Mesenteric fat pad (tissue), 1 donor: ENCODE data around the gene EXO5. TPM values are rescaled to one million over a fixed set of nuclear protein-coding genes. Genes with fewer than 3 reads are reported as not detected.
A peak's percentile ranks its signal among the peaks of the same experiment; 100 is the strongest.
"Not testable (repeated sequence)": the region's sequence is repeated elsewhere in the genome, so short reads cannot be mapped to it uniquely, and the experiment has no call there.

ENCODE experiments used
- DNase-seq: peaks from one replicate; pipeline ENCODE4 v3.0.0-alpha.2; 2020; ENCODE audit warnings: low spot score
- long read RNA-seq: library from polyadenylated mRNA; unstranded; transcript quantifications from one replicate; pipeline ENCODE4 v2.0.0, GENCODE V29; 2020
- total RNA-seq: library from RNA; stranded (reverse); fragmentation: NEBNext Ultra II Directional; extraction: Animal tissue kit (Norgen Biotek cat#: 25700); gene quantifications from one replicate; pipeline ENCODE4 v1.2.1, GENCODE V29; 2021
- donor health status: DM: yes; HTN: yes; CAD: no.

Gene EXO5, protein sequence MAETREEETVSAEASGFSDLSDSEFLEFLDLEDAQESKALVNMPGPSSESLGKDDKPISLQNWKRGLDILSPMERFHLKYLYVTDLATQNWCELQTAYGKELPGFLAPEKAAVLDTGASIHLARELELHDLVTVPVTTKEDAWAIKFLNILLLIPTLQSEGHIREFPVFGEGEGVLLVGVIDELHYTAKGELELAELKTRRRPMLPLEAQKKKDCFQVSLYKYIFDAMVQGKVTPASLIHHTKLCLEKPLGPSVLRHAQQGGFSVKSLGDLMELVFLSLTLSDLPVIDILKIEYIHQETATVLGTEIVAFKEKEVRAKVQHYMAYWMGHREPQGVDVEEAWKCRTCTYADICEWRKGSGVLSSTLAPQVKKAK
- total RNA-seq, result 6.3 TPM
- long read RNA-seq, transcript EXO5-203 (2 exons, 2,567 nt), result minor isoform, 5 of 44 reads
- long read RNA-seq, transcript EXO5-207 (2 exons, 863 nt), result major isoform, 9 of 44 reads
- long read RNA-seq, transcript EXO5-205 (2 exons, 805 nt), result minor isoform, 7 of 44 reads
- long read RNA-seq, transcript EXO5-209 (3 exons, 941 nt), result minor isoform, 8 of 44 reads
- long read RNA-seq, partial matches to known transcripts, result 1 of 44 reads
- long read RNA-seq, other reads (novel, unspliced or antisense), result 6 of 44 reads

DNA sequence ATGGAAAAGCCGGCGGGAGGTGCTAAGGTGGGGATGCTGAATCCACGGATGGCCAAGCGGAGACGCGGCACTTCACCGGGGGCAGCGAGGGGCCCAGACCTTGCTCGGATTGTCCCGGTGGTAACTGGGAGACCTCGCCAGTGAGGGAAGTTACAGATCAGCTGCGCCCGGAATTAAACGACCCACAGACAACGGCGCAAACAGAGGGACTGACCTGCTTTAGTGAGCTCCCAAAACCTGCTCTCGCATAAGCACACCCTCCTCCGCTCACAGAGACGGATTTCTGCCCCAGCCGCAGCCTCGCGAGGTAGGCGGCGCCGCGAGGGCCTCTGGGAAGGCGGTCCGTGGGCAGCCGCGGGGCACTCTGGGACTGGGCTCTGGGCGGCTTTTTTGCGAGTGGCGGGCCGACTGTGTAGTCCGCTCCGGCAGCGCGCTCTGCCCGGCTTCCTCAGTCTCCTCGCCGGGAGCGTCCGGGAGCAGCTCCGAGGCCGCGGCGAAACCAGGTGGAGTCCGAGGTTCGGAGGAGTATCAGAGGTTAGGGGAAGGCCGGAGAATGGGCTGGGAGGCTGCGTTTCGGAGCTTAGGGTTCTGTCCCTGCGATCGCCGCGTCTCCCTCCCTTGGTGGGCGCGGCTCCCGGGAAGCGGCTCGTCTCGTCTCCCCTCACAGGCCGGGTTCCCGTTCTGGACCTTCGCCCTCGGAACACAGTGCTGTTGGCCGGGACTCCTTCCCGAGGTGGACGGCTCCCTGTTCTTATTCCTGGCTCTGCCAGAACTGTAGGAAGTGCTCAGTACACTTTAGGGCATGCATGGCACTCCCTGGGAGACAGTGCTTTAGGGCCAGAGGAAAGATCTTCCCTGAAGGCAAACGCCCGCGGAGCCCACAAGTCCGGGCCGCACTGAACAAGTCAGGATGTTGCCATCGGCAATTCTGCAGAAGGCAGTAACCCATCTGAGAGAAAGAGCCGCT lies at the start of gene EXO5:
TSS of gene EXO5 (plus strand) at position 393 of the 967 bp plus-strand sequence. CDS start 5,778 bp downstream, outside the sequence.
- DNase-seq, result peak; percentile 95

DNA sequence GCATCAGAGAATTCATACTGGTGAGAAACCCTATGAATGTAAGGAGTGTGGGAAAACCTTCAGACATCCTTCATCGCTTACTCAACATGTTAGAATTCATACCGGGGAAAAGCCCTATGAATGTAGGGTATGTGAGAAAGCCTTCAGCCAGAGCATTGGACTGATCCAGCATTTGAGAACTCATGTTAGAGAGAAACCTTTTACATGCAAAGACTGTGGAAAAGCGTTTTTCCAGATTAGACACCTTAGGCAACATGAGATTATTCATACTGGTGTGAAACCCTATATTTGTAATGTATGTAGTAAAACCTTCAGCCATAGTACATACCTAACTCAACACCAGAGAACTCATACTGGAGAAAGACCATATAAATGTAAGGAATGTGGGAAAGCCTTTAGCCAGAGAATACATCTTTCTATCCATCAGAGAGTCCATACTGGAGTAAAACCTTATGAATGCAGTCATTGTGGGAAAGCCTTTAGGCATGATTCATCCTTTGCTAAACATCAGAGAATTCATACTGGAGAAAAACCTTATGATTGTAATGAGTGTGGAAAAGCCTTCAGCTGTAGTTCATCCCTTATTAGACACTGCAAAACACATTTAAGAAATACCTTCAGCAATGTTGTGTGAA lies 45.5 kb upstream of the EXO5 start:
- DNase-seq, result no peak

DNA sequence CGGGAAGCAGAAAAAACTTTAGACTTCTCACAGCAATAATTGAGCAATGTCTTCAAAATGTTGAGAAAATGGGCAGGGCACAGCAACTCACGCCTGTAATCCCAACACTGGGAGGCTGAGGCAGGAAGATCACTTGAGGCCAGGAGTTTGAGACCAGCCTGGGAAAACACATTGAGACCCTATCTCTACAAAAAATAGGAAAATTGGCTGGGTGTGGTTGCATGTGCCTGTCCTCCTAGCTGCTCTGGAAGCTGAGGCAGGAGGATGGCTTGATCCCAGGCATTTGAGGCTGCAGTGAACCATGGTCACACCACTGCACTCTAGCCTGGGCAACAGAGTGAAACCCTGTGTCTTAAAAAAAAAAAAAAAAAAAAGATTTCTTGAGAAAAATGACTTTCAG lies 39.2 kb upstream of the EXO5 start:
- no peak for DNase-seq

DNA sequence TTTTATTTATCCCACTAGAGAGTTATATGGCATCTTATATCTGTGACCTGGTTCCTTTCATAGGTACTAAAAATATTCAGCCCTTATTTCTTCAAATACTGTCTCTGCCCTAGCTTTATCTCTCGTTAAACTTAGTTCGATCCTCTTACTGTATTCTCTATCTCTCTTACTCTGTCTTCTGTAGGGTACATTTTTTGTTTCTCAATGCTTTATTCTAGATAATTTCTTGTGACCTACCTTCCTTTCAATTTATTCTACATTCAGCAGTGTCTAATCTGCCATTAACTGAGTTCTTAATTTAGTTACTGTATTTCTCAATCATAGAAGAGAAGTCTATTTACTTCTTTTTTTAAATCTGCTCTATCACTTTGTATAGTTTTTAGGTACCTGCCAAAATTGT lies 33.3 kb upstream of the EXO5 start:
- no peak for DNase-seq

DNA sequence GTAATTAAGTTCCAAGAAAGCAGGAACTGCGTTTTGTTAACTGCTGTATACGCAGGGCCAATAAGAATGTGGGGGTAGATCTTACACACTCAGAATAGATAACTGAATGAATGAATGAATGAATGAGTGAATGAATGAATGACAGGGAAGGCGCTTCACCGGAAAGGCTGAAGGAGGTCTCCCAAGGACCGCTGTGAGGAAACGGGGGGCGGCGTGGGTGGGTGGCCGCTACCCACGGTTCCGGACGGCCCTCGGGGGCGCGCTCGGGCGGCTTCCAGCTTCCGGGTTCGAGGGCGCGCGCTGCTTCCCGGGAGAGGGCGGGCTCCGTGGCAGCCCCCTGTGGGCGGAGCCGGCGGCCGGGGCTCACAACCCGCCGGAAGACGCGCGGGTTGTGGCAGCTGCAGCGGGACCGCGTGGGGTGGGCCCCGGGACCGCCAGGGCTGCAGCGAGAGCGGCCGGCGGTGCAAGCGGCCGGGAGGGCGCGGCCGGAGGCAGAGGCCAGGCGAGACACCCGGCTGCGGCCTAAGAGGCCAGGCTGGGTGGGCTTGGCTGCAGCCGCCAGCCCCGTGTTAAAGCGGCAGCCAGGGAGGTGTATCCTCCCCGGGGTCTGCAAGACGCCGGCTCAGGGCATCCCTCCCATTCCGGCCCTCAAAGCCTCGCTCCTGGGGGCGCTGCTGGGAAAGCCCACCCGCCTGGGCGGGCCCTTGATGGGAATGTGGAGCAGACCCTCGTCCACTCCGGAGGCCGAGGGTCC lies 31.5 kb upstream of the EXO5 start, which contains the start of gene ZFP69:
TSS of gene ZFP69 (plus strand) at position 367 of the 754 bp plus-strand sequence. CDS start 2,072 bp downstream, outside the sequence.
- peak; percentile 90 for DNase-seq

DNA sequence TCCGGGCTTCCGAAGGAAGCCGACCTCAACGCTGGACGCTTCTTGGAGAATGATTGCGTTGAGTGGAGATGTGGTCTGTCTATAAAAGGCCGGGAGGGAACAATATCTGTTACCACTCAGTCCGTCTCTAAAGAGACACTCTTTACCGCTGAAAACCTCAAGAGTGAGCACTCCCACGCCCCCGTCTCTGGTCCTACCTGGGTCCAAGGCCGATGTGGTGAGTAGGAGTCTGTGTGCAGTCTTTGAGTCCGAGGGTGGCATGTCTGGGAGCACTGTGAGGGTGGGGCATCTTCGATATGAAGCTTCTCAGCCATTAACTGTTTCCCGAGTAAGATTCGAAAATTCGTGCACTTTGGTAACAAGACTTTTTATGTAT lies 30.9 kb upstream of the EXO5 start:
- DNase-seq, result no peak

DNA sequence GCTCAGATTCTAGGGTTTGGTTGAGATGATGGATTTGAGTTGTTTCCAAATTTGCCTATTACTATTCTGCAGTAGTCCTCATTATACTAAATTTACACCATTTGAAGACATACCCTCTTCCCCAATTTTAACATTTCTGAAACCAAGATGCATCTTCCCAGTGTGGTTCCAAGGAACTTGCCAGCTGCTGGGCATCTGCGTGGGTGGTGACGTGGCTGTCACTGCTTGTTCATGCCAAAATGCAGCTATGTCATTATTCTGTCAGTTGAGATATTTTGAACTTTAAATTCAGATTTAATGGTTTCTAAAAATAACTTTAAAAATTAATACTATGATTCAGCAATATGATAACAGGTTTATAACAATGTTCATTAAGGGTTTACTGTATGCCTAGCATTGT lies 30.3 kb upstream of the EXO5 start:
- DNase-seq, result no peak

DNA sequence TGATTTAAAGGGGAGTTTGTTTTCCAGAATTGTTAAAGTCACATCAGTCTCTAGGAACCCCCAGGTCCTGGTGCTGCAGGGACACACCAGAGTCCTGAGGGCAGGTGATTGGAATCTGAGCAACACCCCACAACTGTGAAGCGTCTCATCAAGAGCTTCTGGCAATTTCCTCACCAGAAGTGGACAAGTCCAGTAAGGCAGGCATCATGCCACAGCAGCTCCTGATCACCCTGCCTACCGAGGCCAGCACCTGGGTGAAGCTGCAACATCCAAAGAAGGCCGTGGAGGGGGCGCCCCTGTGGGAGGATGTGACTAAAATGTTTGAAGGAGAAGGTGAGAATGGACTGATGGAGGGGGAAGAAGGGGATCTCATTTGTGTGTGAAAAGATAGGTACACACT lies 29.4 kb upstream of the EXO5 start:
- DNase-seq, result no peak

DNA sequence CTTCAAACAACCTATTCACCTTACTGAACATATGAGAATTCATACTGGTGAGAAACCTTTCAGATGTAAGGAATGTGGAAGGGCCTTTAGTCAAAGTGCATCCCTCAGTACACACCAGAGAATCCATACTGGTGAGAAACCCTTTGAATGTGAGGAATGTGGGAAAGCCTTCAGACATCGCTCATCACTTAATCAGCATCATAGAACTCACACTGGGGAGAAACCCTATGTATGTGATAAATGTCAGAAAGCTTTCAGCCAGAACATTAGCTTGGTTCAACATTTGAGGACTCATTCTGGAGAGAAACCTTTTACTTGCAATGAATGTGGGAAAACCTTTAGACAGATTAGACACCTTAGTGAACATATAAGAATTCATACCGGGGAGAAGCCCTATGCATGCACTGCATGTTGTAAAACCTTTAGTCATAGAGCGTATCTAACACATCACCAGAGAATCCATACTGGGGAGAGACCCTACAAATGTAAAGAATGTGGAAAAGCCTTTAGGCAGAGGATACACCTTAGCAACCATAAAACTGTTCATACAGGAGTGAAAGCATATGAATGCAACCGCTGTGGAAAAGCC lies 13.2 kb upstream of the EXO5 start:
- DNase-seq, result no peak

DNA sequence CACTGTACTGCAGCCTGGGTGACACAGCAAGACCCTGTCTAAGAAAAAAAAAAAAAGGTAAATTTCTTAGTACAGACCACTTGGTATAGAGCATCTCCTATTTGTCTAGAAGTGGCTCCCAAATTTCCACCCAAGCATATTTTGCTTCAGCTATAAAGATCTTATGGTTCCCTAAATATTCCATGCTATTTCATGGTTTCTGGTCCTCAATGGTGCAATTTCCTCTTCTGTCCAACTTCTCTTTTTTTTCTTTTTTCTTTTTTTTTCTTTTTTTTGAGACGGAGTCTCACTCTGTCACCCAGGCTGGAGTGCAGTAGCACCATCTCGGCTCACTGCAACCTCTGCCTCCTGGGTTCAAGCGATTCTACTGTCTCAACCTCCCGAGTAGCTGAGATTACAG lies 5.9 kb upstream of the EXO5 start:
- DNase-seq, result not testable (repeated sequence)

DNA sequence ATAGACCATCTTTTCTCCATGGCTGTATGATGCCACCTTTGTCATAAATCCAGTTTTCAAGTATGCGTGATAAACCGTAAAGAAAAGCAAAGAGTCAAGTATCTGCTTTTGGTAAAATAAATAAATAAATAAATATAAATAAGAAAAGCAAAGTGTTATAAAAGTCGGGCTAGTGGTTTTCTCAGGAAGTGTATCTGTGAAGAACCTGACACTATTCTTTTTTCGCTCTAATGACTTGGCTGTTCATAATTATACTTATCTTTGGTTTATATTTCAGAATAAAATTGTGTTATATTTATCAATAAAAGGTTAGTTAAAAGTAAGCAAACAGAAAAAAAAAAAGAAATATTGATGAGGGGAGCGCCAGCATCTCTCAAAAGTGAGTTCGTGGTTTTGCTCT lies 594 bp upstream of the EXO5 start:
- DNase-seq, result no peak

DNA sequence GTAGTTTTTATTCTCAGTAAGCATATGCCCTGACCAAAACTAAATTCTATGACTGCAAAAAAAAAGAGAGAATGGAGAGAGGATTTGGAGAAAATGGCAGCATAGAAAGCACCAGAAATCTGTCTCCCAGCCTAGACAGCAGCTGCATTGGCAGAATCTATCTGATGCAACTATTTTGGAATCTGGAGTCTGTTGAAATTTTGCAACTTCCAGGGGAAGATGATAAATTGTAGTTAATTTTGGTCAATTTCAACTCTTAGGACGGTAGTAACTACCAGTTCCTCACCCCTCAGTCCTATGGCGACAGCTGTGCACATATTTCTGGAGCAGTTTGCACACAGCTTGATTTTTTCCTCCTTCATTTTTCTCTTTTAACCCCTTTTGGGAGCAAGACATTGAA lies 10.9 kb downstream of the EXO5 start:
- DNase-seq, result no peak

DNA sequence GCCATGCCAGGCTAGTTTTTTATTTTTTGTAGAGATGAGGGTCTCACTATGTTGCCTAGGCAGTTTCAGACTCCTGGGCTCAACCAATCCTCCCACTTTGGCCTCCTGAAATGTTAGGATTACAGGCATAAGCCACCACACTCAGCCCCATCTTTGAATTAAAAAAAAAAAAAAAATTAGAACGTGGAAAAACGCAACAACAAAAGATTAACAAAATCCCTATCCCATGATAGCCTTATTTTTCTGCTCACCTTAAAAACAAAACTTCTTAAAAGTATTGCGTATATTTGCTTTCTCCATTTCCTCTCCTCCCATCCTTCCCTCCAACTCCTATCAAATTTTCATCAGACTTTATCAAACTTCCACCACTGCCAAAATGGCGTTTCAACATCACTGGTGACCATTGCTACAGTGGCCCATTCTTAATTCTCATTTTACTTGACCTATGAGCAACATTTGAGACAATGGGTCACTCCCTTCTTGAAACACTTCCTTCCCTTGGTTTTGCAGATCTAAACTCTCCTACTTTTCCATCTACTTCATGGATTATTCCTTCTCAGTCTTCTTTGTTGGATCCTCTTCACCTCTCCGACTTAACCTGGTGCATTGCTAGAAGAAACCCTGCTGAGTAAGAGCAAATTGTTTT lies 22.3 kb downstream of the EXO5 start:
- no peak for DNase-seq

DNA sequence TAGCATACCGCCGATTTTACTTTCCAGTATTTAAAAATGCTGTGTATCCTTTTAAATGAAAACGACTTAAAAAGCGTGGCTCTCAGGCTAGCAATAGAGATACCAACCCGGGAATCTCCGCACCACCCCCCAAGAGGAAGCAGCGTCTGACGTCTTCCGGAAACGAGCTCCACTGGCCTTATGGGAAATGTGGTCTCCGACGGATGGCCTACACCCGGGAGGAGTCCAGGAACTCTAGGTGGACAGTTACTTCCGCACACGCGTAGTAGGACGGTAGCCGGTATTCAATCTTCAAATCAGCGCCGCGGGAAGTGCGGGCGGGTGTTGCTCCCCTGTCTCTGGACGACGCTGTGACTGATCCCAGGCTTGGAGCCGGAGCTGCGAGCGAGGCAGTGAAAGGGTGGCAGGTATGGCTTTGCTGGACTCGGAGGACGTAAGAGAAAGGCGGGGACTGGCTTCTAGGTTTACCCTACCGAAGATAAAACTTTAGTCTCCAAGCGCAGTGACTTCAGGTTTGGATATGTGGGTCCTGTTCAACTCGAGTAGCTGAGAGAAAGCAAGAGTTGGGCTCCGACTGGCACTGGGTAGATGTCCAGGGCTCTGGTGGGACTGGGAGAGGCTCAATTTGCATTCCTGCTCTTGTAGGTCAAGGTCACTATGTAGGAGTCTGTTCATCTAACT lies 23.0 kb downstream of the EXO5 start, which contains the start of gene ZNF684:
TSS of gene ZNF684 (plus strand) at position 257 of the 681 bp plus-strand sequence. CDS start 1,530 bp downstream, outside the sequence.
- DNase-seq, result peak; percentile 91

DNA sequence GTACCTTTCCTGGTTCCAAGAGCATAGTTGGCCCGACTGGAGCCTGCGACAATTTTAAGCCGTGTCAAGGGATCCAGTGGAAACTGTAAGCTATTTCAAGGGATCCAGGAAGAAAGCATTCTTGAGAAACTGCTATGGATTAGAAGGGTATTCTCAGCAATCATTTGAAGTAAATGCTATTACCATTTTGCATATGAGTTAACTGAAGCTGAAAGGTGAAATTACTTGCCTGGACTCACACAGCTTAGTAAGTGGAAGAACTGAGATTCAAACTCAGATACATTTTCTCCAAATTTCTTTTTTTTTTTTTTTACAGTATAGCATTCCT lies 23.5 kb downstream of the EXO5 start:
- DNase-seq, result no peak

DNA sequence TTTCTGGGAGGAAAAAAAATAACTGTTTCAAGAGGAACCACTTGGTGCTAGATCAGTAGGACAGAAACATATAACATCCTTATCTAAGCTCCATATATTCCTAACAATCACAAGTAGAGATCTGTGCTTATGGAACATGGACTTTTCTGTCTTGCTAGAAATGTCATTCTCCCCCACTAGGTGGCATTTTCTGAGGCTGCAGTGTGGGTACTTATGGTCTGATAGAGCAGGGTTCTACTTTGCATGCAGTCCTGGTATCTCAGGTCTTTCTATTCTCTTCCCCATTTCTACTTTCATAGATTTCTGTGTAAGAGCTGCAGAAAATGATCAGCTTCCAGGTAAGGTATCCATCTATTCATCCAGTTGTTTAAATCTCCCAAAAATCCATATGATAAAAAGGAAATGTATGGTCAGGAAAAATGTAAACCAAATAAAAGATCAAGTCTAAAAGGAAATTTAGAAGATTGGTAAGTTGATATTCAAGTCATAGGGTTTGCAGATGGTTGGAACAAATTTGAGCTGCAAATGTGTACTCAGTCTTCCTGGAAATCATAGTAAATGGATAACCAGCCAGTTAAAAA lies 24.4 kb downstream of the EXO5 start:
- DNase-seq, result no peak

DNA sequence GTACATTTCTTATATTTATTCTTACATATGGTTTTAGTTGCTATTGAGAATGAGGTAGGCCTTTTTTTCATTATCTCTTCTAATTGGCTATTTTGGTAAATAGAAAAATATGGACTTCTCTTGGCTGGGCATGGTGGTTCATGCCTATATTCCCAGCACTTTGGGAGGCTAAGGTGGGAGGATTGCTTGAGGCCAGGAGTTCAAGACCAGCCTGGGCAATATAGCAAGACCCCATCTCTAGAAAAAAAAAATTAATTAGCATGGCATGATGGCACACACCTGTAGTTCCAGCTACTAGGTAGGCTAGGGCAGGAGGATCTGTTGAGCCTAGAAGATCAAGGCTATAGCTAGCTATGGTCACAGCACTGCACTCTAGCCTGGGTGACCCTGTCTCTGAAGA lies 26.0 kb downstream of the EXO5 start:
- DNase-seq, result no peak

DNA sequence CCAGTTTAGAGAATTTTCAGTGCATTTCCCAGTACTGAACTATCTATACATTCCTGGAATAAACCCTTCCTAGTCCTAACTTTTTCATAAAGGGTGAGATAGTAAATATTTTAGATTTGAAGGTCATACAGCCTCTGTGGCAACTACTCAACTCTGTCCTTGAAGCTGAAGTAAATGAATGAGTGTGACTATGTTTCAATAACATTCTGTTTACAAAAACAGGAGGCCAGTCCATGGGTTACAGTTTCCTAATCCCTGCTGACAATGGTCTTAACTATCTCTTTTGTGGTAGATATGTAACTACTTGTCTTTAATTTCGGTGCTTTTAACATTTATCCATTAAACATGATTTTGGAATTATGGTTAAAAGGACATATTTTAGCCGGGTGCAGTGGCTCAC lies 27.2 kb downstream of the EXO5 start:
- DNase-seq, result no peak

DNA sequence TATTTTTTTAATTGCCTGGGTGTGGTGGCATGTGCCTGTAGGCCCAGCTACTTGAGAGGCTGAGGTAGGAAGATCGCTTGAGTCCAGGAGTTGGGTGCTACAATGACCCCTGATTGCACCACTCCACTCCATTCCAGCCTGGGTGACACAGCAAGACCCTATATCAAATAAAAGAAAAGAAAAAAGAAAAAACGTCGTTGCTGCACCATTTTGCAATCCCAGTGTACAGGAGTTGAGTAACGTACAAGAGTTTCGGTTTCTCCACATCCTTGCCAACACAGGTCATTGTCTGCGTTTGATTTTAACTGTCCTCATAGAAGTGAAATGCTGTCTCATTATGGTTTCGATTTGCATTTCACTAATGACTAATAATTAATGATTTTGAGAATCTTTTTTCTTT lies 30.8 kb downstream of the EXO5 start:
- DNase-seq, result no peak
